GM19099 (cell line): ENCODE results near the gene AKT3.

Experiments
- POLR2A ChIP-seq: IDR thresholded peaks from 3 replicates; pipeline ENCODE4 v1.6.1; 2011; ENCODE audit warnings: low read depth; ENCODE audit not compliant: insufficient read length; ENCODE audit errors: extremely low read depth

AKT3 gene

DNA sequence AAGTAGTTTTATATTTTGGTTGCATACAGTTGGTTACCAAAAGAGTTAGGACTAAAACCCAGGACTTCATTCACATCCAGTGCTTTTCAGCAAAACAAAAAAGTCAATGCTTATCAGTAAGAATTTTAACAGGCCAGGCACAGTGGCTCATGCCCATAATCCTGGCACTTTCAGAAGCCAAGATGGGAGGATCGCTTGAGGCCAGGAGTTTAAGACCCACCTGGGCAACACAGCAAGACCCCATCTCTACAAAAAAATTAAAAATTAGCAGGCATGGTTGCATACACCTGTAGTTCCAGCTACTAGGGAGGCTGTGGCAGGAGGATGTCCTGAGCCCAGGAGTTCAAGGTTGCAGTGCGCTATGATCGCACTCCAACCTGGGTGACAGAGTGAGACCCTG is 47.3 kb downstream of the AKT3 start:
- no peak for TF ChIP-seq POLR2A

- TF ChIP-seq POLR2A, result no peak
Measured at GRCh38 chr1:243801378-243801777, 48.7 kb downstream of the AKT3 start.

DNA sequence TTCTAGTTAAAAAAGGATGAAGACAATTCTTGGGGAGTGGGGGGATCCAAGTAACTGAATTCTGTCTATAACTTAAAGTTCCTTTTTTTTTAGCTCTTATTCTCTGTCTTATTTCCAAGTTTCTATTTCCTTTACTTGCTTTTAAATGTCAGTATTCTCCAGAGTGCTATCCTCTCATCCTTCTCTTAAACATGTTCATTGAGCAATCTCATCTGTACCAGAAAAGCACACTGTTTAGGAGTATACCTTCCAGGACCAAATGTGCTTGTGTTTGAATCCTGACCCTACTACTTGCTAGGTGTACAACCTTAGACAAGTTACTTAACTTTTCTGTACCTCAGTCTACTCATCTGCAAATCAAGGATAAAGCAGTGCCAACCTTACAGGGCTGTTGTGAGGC is 50.1 kb downstream of the AKT3 start:
- TF ChIP-seq POLR2A, result no peak

DNA sequence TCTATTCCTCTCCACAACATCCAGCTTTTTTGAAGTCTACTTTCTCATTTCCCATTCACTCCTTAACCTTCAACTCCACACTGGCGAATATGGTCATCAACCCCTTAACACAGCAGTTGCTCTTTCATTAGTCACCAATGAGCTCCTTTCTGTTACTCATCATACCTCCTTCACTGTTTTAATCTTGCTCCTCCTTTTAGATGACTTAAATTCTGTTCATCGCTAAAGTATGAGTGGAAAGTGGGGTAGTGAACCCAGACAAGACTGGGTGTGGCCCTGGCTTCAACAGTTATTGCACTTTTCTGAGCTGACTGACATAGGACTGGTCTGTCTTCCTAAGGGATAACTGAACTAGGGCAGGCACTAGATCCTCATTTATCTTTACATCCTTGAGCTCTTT is 51.3 kb downstream of the AKT3 start:
- TF ChIP-seq POLR2A, result no peak

DNA sequence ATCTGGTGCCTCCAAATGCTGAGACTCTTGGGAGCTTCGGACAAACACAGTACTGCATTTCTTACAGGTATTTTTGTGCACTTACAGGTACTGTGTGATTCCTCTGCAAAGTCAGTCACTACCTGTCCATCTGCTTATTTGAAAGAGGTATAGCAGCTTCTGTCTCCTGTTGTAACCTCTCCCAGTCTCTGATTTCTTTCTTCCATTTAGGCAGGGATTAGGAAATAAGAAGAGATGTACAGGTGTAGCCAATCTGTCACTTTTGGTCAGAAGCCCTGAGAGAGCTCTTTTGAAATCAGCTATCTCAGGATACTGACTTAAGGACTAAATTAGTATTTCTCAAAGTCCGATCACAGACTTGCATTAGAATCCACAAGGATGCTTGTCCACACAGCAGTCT is 54.0 kb downstream of the AKT3 start:
- TF ChIP-seq POLR2A, result no peak

- TF ChIP-seq POLR2A, result no peak
Measured at GRCh38 chr1:243793298-243793697, 56.7 kb downstream of the AKT3 start.

DNA sequence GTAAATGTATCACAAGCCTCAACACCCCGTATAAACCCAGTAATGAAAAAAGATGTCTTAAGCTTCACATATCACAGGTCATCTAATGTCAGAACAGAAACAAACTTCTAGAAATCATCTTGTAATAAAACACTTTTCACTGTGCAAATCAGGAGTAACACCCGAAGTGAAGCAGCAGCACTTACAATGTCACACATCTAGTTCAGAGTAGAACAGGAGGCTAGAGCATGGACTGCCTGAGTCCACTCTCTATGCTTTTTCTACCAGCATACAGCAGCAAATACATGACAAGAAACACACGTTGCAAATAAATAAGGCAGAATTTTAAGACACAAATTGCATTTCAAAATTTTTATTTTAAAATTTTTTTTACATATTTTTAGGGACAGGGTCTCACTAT is 57.2 kb downstream of the AKT3 start:
- TF ChIP-seq POLR2A, result no peak

GRCh38 chr1:243792401-243792800 is 57.6 kb downstream of the AKT3 start:
- no peak for TF ChIP-seq POLR2A

- TF ChIP-seq POLR2A, result no peak
Measured at GRCh38 chr1:243791586-243792267, 58.3 kb downstream of the AKT3 start.

DNA sequence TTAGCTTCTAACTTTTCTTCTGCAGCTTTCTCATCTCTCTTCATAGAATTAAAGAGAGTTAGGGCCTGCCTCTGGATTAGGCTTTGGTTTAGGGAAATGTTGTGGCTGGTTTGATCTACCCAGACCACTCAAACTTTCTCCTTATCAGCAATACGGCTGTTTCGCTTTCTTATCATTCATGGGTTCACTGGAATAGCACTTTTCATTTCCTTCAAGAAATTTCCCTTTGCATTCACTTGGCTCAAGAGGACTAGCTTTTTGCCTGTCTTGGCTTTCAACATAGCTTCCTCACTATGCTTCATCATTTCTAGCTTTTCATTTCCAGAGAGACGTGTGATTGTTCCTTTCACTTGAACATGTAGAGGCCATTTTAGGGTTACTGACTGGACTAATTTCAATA is 59.6 kb downstream of the AKT3 start:
- no peak for TF ChIP-seq POLR2A

DNA sequence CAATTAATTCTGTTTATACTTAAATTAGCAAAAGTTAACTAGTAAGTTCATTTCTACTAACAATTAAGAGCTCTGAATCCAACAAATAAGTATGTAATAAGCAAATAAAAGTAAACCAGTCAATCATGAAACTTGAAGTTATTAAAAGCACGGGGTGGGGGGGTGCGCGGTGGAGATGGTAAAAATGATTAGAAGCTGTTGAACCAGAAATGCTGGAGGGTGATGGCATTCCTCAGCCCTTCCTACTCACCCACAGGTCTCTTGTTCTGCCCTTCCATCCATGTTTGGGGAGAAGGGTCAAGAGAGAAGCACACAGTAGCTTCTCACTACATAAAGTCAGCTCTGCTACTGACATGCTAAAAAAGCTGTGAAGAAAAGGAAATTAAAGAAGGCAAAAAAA is 63.5 kb downstream of the AKT3 start:
- no peak for TF ChIP-seq POLR2A

DNA sequence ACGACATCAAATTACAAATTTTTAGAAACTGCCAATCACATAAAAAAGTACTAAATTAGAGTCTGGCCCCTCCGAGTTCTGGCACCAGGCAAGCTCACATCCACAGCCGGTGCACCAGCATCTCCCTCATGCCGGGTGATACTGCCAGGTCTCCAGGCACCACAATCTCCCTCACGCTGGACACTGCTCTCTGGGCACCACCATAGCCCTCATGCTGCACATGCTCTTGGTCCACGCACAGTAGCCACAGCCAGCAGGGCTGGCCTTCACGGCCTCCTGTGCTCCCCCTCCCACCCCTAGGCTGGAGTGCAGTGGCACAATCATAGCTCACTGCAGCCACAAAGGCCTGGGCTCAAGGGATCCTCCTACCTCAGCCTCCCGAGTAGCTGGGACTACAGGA is 65.5 kb downstream of the AKT3 start:
- no peak for TF ChIP-seq POLR2A

DNA sequence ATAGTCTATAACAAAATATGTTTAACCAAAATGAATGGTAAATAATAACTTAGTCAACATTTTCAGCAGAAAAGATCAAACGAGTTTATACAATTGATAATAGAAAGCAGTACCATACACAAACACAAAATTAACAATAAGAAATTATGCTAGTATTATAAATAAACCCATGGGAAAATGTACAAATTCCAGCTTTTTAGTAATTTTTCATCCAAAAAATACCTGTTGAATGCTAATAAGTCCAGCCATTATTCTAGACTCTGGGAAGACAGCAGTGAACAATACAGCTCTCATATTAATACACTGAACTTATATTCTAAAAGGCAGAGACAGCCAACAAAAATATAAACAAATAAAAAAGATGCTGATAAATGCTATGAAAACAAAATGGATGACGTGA is 66.3 kb downstream of the AKT3 start:
- TF ChIP-seq POLR2A, result no peak

DNA sequence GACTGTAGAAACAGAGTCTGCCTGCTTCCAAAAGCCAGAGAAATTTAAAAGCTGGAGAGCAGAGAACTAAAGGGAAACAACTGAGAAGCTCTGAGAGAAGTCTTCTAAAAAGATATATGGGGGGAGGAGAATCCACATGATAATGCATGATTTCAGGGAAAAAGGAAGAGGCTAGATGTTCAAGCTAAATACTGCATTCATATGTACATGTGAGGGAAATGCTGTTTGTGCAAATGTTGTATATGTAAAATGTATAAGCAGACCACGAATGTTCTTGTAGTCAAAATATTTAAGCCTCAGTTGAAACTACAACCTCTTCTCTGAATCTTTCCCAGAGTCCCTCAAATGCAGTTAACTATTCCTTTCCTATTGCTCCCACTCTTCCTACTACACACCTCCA is 79.2 kb downstream of the AKT3 start:
- no peak for TF ChIP-seq POLR2A

- TF ChIP-seq POLR2A, result no peak
Measured at GRCh38 chr1:243765676-243766075, 84.4 kb downstream of the AKT3 start.

- TF ChIP-seq POLR2A, result no peak
Measured at GRCh38 chr1:243763806-243764205, 86.2 kb downstream of the AKT3 start.

- TF ChIP-seq POLR2A, result no peak
Measured at GRCh38 chr1:243758647-243759046, 91.4 kb downstream of the AKT3 start.
